A549 (cell line): Measurements from ENCODE around the gene PDCD1.

Experiments
- CEBPB ChIP-seq, 2 experiments: fragments of >200 bp in 1 of 2; sonication (Bioruptor Twin) in 1 of 2; formaldehyde crosslinking in 1 of 2; IDR thresholded peaks; 2 replicates each; pipeline ENCODE4 v1.6.1; 2012 to 2016
- CHD2 ChIP-seq: fragments of 150-350 bp; IDR thresholded peaks from 2 replicates; pipeline ENCODE4 v1.6.1; 2014; ENCODE audit warnings: low read length; ENCODE audit not compliant: partially characterized antibody
- CHD4 ChIP-seq: fragments of 200-600 bp; sonication (generic); IDR thresholded peaks from 2 replicates; pipeline ENCODE4 v1.6.1; 2016; ENCODE audit warnings: antibody characterized with exemption, mild to moderate bottlenecking, borderline replicate concordance
- ESRRA ChIP-seq: fragments of 150-350 bp; IDR thresholded peaks from 2 replicates; pipeline ENCODE4 v1.6.1; 2014; ENCODE audit warnings: mild to moderate bottlenecking, low read length, borderline replicate concordance
- HDAC2 ChIP-seq: fragments of 200-600 bp; sonication (generic); IDR thresholded peaks from 2 replicates; pipeline ENCODE4 v1.6.1; 2016
- KDM1A ChIP-seq: fragments of 200-600 bp; sonication (generic); IDR thresholded peaks from 2 replicates; pipeline ENCODE4 v1.6.1; 2016; ENCODE audit warnings: low read depth, mild to moderate bottlenecking
- POLR2A ChIP-seq: IDR thresholded peaks from 2 replicates; pipeline ENCODE4 v1.6.1; 2012; ENCODE audit warnings: mild to moderate bottlenecking, low read length
- RCOR1 ChIP-seq: fragments of 150-350 bp; IDR thresholded peaks from 2 replicates; pipeline ENCODE4 v1.6.1; 2014; ENCODE audit warnings: antibody characterized with exemption, low read length, low read depth
- TF ChIP-seq, protein P1 (sequence below): fragments of >200 bp; sonication (Bioruptor Twin); formaldehyde crosslinking; IDR thresholded peaks from 3 replicates; pipeline ENCODE4 v1.5.1; 2016
- TF ChIP-seq, protein P2 (sequence below): fragments of 450-650 bp; IDR thresholded peaks from 2 replicates; pipeline ENCODE4 v1.6.1; 2014; ENCODE audit warnings: antibody characterized with exemption
- TF ChIP-seq, protein P3 (sequence below): IDR thresholded peaks from 2 replicates; pipeline ENCODE4 v1.6.1; 2012

DNA sequence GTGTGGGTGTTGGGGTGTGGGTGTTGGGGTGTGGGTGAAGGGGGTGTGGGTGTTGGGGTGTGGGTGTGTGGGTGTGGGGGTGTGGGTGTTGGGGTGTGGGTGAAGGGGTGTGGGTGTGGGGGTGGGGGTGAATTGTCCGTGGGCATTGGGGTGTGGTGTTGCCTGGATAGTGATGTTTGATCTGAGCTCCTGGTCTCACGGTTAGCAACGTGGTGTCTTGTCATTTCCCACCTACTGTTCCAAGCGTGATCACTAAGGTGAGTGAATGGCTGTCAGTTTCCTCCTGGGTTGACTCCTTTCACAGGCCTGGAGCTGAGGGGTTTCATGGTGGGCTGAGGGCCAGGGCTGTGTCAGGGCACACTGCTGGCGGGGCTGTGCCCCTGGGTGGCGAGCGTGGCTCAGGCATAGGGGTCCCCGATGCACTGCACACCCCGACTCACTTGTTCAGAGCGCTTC lies 38.1 kb upstream of the PDCD1 start:
- TF ChIP-seq, protein P1, sequence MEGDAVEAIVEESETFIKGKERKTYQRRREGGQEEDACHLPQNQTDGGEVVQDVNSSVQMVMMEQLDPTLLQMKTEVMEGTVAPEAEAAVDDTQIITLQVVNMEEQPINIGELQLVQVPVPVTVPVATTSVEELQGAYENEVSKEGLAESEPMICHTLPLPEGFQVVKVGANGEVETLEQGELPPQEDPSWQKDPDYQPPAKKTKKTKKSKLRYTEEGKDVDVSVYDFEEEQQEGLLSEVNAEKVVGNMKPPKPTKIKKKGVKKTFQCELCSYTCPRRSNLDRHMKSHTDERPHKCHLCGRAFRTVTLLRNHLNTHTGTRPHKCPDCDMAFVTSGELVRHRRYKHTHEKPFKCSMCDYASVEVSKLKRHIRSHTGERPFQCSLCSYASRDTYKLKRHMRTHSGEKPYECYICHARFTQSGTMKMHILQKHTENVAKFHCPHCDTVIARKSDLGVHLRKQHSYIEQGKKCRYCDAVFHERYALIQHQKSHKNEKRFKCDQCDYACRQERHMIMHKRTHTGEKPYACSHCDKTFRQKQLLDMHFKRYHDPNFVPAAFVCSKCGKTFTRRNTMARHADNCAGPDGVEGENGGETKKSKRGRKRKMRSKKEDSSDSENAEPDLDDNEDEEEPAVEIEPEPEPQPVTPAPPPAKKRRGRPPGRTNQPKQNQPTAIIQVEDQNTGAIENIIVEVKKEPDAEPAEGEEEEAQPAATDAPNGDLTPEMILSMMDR = no peak
- TF ChIP-seq, protein P2, sequence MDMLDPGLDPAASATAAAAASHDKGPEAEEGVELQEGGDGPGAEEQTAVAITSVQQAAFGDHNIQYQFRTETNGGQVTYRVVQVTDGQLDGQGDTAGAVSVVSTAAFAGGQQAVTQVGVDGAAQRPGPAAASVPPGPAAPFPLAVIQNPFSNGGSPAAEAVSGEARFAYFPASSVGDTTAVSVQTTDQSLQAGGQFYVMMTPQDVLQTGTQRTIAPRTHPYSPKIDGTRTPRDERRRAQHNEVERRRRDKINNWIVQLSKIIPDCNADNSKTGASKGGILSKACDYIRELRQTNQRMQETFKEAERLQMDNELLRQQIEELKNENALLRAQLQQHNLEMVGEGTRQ = no peak
- TF ChIP-seq RCOR1 = no peak
- TF ChIP-seq POLR2A = no peak
- no peak for TF ChIP-seq KDM1A
- TF ChIP-seq ESRRA = no peak
- no peak for TF ChIP-seq CHD2
- no peak for TF ChIP-seq CHD4
- TF ChIP-seq HDAC2 = no peak
- TF ChIP-seq CEBPB (IDR thresholded peaks at IDR 0.05) = no peak
- TF ChIP-seq, protein P3, sequence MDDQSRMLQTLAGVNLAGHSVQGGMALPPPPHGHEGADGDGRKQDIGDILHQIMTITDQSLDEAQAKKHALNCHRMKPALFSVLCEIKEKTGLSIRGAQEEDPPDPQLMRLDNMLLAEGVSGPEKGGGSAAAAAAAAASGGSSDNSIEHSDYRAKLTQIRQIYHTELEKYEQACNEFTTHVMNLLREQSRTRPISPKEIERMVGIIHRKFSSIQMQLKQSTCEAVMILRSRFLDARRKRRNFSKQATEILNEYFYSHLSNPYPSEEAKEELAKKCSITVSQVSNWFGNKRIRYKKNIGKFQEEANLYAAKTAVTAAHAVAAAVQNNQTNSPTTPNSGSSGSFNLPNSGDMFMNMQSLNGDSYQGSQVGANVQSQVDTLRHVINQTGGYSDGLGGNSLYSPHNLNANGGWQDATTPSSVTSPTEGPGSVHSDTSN = no peak
